HG03469 (cell line): ENCODE measurements around the gene ZHX3.
"Not testable (repeated sequence)": the region's sequence is repeated elsewhere in the genome, so short reads cannot be mapped to it uniquely, and the experiment has no call there.

Experiments
- ATAC-seq: cut with Tn5 transposase; IDR thresholded peaks from one replicate; pipeline ENCODE4 v1.9.1; 2021; ENCODE audit warnings: mild to moderate bottlenecking, moderate library complexity, moderate number of reproducible peaks; ENCODE audit not compliant: unreplicated experiment

Gene ZHX3

GRCh38 chr20:41137614-41138474 lies 179.7 kb downstream of the ZHX3 start:
- no peak for ATAC-seq

GRCh38 chr20:41136680-41137613 lies 180.6 kb downstream of the ZHX3 start, which contains the start of gene PLCG1:
PLCG1 (plus strand) TSS chr20:41137543; CDS start chr20:41137642, 99 bp downstream.
- no peak for ATAC-seq

- no peak for ATAC-seq
Measured at GRCh38 chr20:41135888-41136679, 181.4 kb downstream of the ZHX3 start.

GRCh38 chr20:41135187-41135887 lies 182.2 kb downstream of the ZHX3 start:
- no peak for ATAC-seq

GRCh38 chr20:41134362-41135186 lies 183.0 kb downstream of the ZHX3 start:
- ATAC-seq: no peak

GRCh38 chr20:41133709-41134361 lies 183.7 kb downstream of the ZHX3 start:
- peak; percentile 55 for ATAC-seq

- not testable (repeated sequence) for ATAC-seq
Measured at GRCh38 chr20:41132388-41132775, 185.1 kb downstream of the ZHX3 start.

GRCh38 chr20:41131594-41132387 lies 185.7 kb downstream of the ZHX3 start:
- ATAC-seq: no peak
